Caco-2 (cell line): ENCODE results near the gene RASSF4. TPM values are rescaled to one million over a fixed set of nuclear protein-coding genes. Genes with fewer than 3 reads are reported as not detected.

Experiments used
- BruUV-seq: library from RNA; stranded (reverse); fragments of 400-500 nt; replicated peaks from 2 replicates; lab custom pipeline; 2021; lab: Mats Ljungman, UMichigan
- CTCF ChIA-PET: fragments of 300-600 bp; sonication (Branson Sonifier 250); formaldehyde crosslinking; loops from one replicate; lab custom pipeline; 2022; ENCODE audit warnings: antibody characterized with exemption; lab: Charles Lee
- POLR2A ChIA-PET: fragments of 300-600 bp; sonication (Branson Sonifier 250); formaldehyde crosslinking; loops from one replicate; lab custom pipeline; 2022; ENCODE audit warnings: antibody characterized with exemption; lab: Charles Lee
- DNase-seq, 2 experiments: peaks; one replicate each; pipeline versions ENCODE4 v3.0.0 to v3.0.0-alpha.2; 2020 to 2022
- H3K27me3 ChIP-seq: replicated peaks from 2 replicates; pipeline ENCODE4 v1.6.0; 2011; ENCODE audit warnings: low read length; ENCODE audit not compliant: control insufficient read depth, insufficient read depth
- H3K36me3 ChIP-seq: 2 replicates; pipeline ENCODE4 v1.5.1; 2011; ENCODE audit warnings: low read length; ENCODE audit not compliant: control insufficient read depth, insufficient read depth
- H3K4me1 ChIP-seq: fragments of 250-450 bp; sonication (Bioruptor Pico); 2 replicates; pipeline ENCODE4 v1.5.1; 2020; ENCODE audit warnings: mild to moderate bottlenecking
- H3K4me3 ChIP-seq: 2 replicates; pipeline ENCODE4 v1.5.1; 2011; ENCODE audit warnings: low read depth, mild to moderate bottlenecking, control low read depth, low read length
- H3K9me3 ChIP-seq: fragments of 250-450 bp; sonication (Bioruptor Pico); 2 replicates; pipeline ENCODE4 v1.5.1; 2020; ENCODE audit warnings: mild to moderate bottlenecking, moderate library complexity
- H3K27ac Mint-ChIP-seq: one replicate; pipeline ENCODE4 v1.8.0; 2022; ENCODE audit warnings: mixed read lengths; ENCODE audit not compliant: unreplicated experiment
- H3K27me3 Mint-ChIP-seq: one replicate; pipeline ENCODE4 v1.8.0; 2022; ENCODE audit warnings: mixed read lengths; ENCODE audit not compliant: insufficient read depth, unreplicated experiment
- H3K36me3 Mint-ChIP-seq: one replicate; pipeline ENCODE4 v1.8.0; 2022; ENCODE audit warnings: mild to moderate bottlenecking, mixed read lengths; ENCODE audit not compliant: insufficient read depth, unreplicated experiment
- H3K4me1 Mint-ChIP-seq: one replicate; pipeline ENCODE4 v1.8.0; 2022; ENCODE audit warnings: low read depth, mixed read lengths; ENCODE audit not compliant: unreplicated experiment
- H3K4me3 Mint-ChIP-seq: one replicate; pipeline ENCODE4 v1.8.0; 2022; ENCODE audit warnings: mild to moderate bottlenecking, moderate library complexity, mixed read lengths; ENCODE audit not compliant: unreplicated experiment
- H3K9me3 Mint-ChIP-seq: one replicate; pipeline ENCODE4 v1.8.0; 2022; ENCODE audit warnings: mixed read lengths; ENCODE audit not compliant: unreplicated experiment
- CTCF ChIP-seq, 2 experiments: fragments of 200-600 bp in 1 of 2; IDR thresholded peaks; 1 replicate in 1 of 2; 2 replicates in 1 of 2; pipeline versions ENCODE4 v1.5.1 to v1.8.0; 2011 to 2022; ENCODE audit warnings: antibody characterized with exemption in 1 of 2, control low read depth in 1 of 2, inconsistent platforms in 1 of 2, low read depth in 1 of 2, low read length in 1 of 2, mild to moderate bottlenecking in 1 of 2, moderate library complexity in 1 of 2; ENCODE audit not compliant: insufficient read depth in 1 of 2, severe bottlenecking in 1 of 2, unreplicated experiment in 1 of 2
- intact Hi-C: fragments of 100-400 bp; cut with micrococcal nuclease; formaldehyde crosslinking; loops from one replicate; pipeline ENCODE4 v1.10.0; 2022; ENCODE audit not compliant: unreplicated experiment
- total RNA-seq: library from RNA; stranded (reverse); gene quantifications from 2 replicates; pipeline ENCODE4 v1.2.3, GENCODE V29; 2022

Gene RASSF4
- total RNA-seq, 1 experiment from 2014 or later = 55.6 TPM

DNA sequence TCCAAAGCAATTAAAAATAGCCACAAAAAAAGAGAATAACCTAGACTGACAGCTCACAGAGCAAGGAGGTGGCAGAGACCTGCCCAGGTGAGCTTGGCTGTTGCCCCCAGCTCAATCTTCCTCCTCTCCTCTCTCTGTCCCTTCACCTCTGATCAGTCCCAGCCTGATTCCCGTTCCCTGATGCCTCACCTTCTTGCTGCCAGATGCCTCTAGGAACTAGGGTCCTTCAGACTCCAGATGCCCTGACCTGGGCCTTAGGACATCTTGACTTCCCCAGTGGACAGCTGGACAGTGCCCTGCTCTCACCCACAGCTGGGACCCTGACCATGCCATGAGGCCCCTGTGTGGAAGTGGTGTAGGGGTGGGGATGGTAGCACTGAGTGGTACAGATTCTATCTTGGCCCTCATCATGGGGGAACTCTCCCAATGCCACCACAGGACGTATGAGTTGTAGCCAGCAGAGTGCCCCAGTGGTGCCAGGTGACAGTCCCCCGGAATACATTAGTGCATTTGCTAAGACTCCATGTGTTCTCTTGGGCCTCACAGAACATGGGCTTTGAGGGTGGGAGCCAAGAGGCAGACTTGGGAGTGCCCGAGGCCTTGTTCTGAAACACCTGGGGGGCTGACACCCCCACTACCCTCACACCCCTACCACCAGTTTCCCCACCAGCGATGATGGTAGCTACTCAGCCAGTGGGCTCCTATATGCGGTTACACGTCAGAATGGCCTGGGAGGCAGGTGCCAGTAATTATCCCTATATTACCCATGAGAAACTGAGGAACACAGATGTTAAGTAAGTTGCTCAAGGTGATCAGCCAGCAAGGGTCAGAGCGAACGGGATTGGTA lies 17.0 kb downstream of the RASSF4 start:
- Histone ChIP-seq H3K27me3 (no peaks in the 10 kb centered on the region), H3K36me3 (0 out of 2 replicates have a peak, but pooled peaks cover under 1% of the 10 kb centered on the region), H3K9me3 (no peaks in the 10 kb centered on the region), H3K4me1 (peaks cover 84% of the 10 kb centered on the region), H3K4me3 (no peak overlapping the region)
- H3K9me3 Mint-ChIP-seq = no peaks in the 10 kb centered on the region
- ChIA-PET CTCF (interaction anchor here (0.5 to 1.7 kb wide), 6 partner anchors 13 to 100 kb away, joined by 3 to 36 read pairs (median 5); no protein-coding TSS in a partner anchor), POLR2A (interaction anchor here (1.0 to 1.8 kb wide), 3 partner anchors 17 to 44 kb away, joined by 8 to 11 read pairs (median 10); partner anchors contain the start of genes RASSF4 and ZNF22)
- no peak for TF ChIP-seq CTCF (IDR thresholded peaks at IDR 0.05; ENCODE audit: insufficient read depth in 1 of 2, low read depth in 1 of 2, low read length in 1 of 2, severe bottlenecking in 1 of 2, unreplicated experiment in 1 of 2)
- TSS peak; percentile 11 for BruUV-seq
- peaks cover 44% of the 10 kb centered on the region for H3K4me1 Mint-ChIP-seq
- H3K27me3 Mint-ChIP-seq = no peaks in the 10 kb centered on the region
- H3K27ac Mint-ChIP-seq = peak overlapping the region; percentile 57
- H3K4me3 Mint-ChIP-seq = peak overlapping the region; percentile 70
- intact Hi-C loops = loop anchor here (5.0 kb wide), 1 partner anchor 114 kb away; no protein-coding TSS in a partner anchor
- peaks cover 27% of the 10 kb centered on the region for H3K36me3 Mint-ChIP-seq
- no peak for DNase-seq

DNA sequence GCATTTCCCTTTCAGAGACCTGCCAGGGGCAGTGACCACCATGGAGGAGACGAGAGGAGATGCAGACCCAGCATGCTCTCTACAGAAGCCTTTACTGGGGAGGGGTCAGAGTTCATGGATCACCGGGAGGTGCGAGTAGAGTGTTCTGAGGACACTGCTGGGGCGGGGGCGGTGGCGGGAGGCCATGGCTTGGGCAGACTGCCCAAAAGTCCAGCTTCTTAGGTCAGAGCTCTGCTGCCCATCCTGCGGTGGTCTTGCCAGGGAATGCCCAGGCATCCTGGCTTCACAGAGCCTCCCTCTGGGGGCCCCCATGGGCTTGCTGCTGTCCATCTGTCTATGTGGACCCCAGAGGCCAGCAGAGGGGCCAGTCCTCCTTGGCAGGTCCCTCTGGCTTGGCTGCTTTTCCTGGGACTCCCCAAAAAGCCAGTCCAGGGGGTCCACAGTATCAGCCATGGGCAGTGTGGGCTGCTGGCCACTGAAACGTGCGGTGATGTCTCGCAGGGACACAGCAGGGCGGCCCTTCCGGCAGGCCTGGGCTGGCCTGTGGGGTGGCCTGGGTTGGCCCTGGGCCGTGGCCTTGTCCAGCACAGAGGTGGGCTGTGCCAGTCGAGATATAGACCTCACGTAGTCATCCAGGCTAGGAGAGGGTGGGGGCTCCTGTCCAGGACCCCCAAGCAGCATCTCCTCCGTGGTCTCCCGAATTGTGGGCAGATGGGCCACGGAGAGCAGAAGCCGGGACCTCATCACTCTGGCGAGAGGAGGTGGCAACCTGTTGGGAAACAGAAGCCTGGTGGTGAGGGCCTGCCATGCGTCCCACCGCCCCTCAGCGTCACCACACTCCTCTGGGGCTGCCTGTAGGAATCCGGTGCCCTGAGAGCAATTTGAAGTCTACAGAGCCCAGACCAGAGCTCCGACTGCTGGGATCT lies 17.9 kb downstream of the RASSF4 start:
- no peak for DNase-seq
- no peaks in the 10 kb centered on the region for H3K9me3 ChIP-seq
- peaks cover 86% of the 10 kb centered on the region for H3K4me1 ChIP-seq
- Mint-ChIP-seq H3K36me3 (peaks cover 27% of the 10 kb centered on the region), H3K4me3 (peak overlapping the region; percentile 74), H3K27me3 (no peaks in the 10 kb centered on the region), H3K9me3 (no peaks in the 10 kb centered on the region), H3K4me1 (peaks cover 48% of the 10 kb centered on the region), H3K27ac (peak overlapping the region; percentile 89)
- H3K27me3 ChIP-seq = no peaks in the 10 kb centered on the region
- intact Hi-C loops = loop anchor here (1.0 to 5.0 kb wide), 2 partner anchors 23 to 115 kb away; partner anchors contain the start of gene ZNF22
- H3K4me3 ChIP-seq = no peak overlapping the region
- CTCF ChIA-PET = interaction anchor here (0.5 to 1.7 kb wide), 5 partner anchors 13 to 99 kb away, joined by 4 to 26 read pairs (median 8); no protein-coding TSS in a partner anchor
- no TSS peak for BruUV-seq
- no peaks in the 10 kb centered on the region for H3K36me3 ChIP-seq
- POLR2A ChIA-PET = interaction anchor here (1.3 to 1.4 kb wide), 3 partner anchors 17 to 24 kb away, joined by 6 to 28 read pairs (median 23); partner anchors contain the start of genes RASSF4 and ZNF22
- TF ChIP-seq CTCF (IDR thresholded peaks at IDR 0.05; ENCODE audit: insufficient read depth in 1 of 2, low read depth in 1 of 2, low read length in 1 of 2, severe bottlenecking in 1 of 2, unreplicated experiment in 1 of 2) = no peak
